ENCODE data around the gene SKAP2. TPM values are rescaled to one million over a fixed set of nuclear protein-coding genes. Genes with fewer than 3 reads are reported as not detected.

The SKAP2 gene
- total RNA-seq, 1 experiment from 2014 or later, result 66.8 TPM

DNA sequence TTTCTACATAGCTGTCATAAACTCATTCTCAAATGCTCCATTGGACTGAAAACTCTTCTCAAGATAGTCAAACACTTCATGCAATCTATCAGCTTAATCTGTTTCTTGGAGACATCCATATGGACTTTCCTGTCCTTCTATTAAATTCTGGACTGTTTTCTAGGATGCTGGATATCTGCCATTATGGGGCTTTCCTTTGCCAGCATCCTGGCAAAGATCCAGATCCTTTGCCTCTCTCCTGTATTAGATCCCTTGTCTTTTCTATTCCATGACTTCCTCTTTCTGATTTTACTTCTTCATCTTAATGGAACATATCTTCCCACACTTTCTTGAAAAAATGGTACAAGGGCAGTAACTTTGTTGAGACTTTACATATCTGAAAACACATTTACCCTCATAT is 35.9 kb upstream of the SKAP2 start:
- CTCF ChIA-PET, result no interaction called here
- BruUV-seq (replicated peaks), result no TSS peak

DNA sequence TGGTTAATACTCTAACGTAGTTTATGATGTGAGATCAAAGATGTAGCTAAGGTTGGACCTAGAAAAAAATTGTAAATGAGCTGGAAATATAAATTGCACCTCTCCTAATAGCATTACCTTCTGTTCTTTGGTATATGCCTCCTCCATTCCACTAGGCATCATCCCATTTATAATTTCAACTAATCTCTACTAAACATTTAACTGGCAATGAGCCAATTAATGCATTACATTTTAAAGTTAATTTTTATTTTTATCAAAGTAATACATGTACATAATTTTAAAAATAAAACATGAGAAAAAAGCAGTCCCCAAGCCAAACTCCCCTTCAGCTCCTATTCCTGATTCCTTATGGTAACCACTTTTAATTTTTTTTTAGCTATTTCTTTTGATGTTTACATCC is 35.1 kb upstream of the SKAP2 start:
- DNase-seq (ENCODE audit: low read depth, low spot score) (no peak), ATAC-seq (no peak)
- in situ Hi-C loops (cut with HindIII; ENCODE audit: low pct_unique_long_range_greater_than_20kb, low sequenced_read_pairs), result no loop called here
- TF ChIP-seq POLR2AphosphoS5 (IDR thresholded peaks at IDR 0.05; ENCODE audit: low read depth, low read length) (no peak), TCF7L2 (IDR thresholded peaks at IDR 0.05; ENCODE audit: low read depth, low read length) (no peak)
- TF ChIP-seq, protein P1, sequence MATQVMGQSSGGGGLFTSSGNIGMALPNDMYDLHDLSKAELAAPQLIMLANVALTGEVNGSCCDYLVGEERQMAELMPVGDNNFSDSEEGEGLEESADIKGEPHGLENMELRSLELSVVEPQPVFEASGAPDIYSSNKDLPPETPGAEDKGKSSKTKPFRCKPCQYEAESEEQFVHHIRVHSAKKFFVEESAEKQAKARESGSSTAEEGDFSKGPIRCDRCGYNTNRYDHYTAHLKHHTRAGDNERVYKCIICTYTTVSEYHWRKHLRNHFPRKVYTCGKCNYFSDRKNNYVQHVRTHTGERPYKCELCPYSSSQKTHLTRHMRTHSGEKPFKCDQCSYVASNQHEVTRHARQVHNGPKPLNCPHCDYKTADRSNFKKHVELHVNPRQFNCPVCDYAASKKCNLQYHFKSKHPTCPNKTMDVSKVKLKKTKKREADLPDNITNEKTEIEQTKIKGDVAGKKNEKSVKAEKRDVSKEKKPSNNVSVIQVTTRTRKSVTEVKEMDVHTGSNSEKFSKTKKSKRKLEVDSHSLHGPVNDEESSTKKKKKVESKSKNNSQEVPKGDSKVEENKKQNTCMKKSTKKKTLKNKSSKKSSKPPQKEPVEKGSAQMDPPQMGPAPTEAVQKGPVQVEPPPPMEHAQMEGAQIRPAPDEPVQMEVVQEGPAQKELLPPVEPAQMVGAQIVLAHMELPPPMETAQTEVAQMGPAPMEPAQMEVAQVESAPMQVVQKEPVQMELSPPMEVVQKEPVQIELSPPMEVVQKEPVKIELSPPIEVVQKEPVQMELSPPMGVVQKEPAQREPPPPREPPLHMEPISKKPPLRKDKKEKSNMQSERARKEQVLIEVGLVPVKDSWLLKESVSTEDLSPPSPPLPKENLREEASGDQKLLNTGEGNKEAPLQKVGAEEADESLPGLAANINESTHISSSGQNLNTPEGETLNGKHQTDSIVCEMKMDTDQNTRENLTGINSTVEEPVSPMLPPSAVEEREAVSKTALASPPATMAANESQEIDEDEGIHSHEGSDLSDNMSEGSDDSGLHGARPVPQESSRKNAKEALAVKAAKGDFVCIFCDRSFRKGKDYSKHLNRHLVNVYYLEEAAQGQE (IDR thresholded peaks at IDR 0.05; ENCODE audit: insufficient read depth in 1 of 2, low read depth in 2 of 2, low read length in 1 of 2), result no peak
- Histone ChIP-seq H3K9me3 (ENCODE audit: control insufficient read depth, insufficient read depth, low read depth, low read length) (no peaks in the 10 kb centered on the region), H3K4me1 (ENCODE audit: control insufficient read depth, insufficient read depth, low read length) (no peaks in the 10 kb centered on the region), H3K27me3 (ENCODE audit: control insufficient read depth, insufficient read depth, low read length) (peaks cover 4% of the 10 kb centered on the region; the same call in 1 of the 2 replicates), H3K4me3 (ENCODE audit: low read depth in 2 of 2, low read length in 2 of 2) (no peak overlapping the region), H3K36me3 (ENCODE audit: control insufficient read depth, insufficient read depth, low read length) (no peaks in the 10 kb centered on the region), H3K27ac (ENCODE audit: low read length) (no peak overlapping the region)
- ChIA-PET POLR2A (no interaction called here), CTCF (no interaction called here)
- intact Hi-C loops (cut with micrococcal nuclease; ENCODE audit: unreplicated experiment), result no loop called here
- BruUV-seq (replicated peaks), result no TSS peak

More for the DNA sequence above, 35.9 kb upstream of the SKAP2 start:
- peaks cover 2% of the 10 kb centered on the region; the same call in 1 of the 2 replicates for H3K27me3 ChIP-seq (ENCODE audit: control insufficient read depth, insufficient read depth, low read length)
- POLR2A ChIA-PET, result no interaction called here
- ATAC-seq, result no peak
- H3K27ac ChIP-seq (ENCODE audit: low read length), result no peak overlapping the region
- H3K4me1 ChIP-seq (ENCODE audit: control insufficient read depth, insufficient read depth, low read length), result no peaks in the 10 kb centered on the region
- intact Hi-C loops (cut with micrococcal nuclease; ENCODE audit: unreplicated experiment) (no loop called here), in situ Hi-C loops (cut with HindIII; ENCODE audit: low pct_unique_long_range_greater_than_20kb, low sequenced_read_pairs) (no loop called here)
- no peaks in the 10 kb centered on the region for H3K36me3 ChIP-seq (ENCODE audit: control insufficient read depth, insufficient read depth, low read length)
- no peaks in the 10 kb centered on the region for H3K9me3 ChIP-seq (ENCODE audit: control insufficient read depth, insufficient read depth, low read depth, low read length)
- TF ChIP-seq TCF7L2 (IDR thresholded peaks at IDR 0.05; ENCODE audit: low read depth, low read length) (no peak), POLR2AphosphoS5 (IDR thresholded peaks at IDR 0.05; ENCODE audit: low read depth, low read length) (no peak), SIN3A (IDR thresholded peaks at IDR 0.05; ENCODE audit: borderline replicate concordance, insufficient read depth, low read depth, low read length) (no peak)
- TF ChIP-seq, protein P2, sequence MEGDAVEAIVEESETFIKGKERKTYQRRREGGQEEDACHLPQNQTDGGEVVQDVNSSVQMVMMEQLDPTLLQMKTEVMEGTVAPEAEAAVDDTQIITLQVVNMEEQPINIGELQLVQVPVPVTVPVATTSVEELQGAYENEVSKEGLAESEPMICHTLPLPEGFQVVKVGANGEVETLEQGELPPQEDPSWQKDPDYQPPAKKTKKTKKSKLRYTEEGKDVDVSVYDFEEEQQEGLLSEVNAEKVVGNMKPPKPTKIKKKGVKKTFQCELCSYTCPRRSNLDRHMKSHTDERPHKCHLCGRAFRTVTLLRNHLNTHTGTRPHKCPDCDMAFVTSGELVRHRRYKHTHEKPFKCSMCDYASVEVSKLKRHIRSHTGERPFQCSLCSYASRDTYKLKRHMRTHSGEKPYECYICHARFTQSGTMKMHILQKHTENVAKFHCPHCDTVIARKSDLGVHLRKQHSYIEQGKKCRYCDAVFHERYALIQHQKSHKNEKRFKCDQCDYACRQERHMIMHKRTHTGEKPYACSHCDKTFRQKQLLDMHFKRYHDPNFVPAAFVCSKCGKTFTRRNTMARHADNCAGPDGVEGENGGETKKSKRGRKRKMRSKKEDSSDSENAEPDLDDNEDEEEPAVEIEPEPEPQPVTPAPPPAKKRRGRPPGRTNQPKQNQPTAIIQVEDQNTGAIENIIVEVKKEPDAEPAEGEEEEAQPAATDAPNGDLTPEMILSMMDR (IDR thresholded peaks at IDR 0.05), result no peak
- TF ChIP-seq, protein P1 (IDR thresholded peaks at IDR 0.05; ENCODE audit: insufficient read depth in 1 of 2, low read depth in 2 of 2, low read length in 1 of 2), result no peak
- DNase-seq (ENCODE audit: low read depth, low spot score), result no peak
- no peak overlapping the region for H3K4me3 ChIP-seq (ENCODE audit: low read depth in 2 of 2, low read length in 2 of 2)

Measured in Panc1 (cell line).